GM13977 (cell line): ENCODE results near the gene AGBL4.

Experiments used
- DNase-seq: peaks from one replicate; pipeline ENCODE4 v3.0.0; 2012; ENCODE audit warnings: low spot score
- in situ Hi-C: fragments of 300-500 bp; cut with MboI; formaldehyde crosslinking; loops from one replicate; pipeline ENCODE4 v1.12.0; 2022; ENCODE audit warnings: low sequenced_read_pairs, low pct_unique_long_range_greater_than_20kb, mixed read lengths, inconsistent platforms; ENCODE audit not compliant: unreplicated experiment
- TF ChIP-seq, protein P1 (sequence below): IDR thresholded peaks from 2 replicates; pipeline ENCODE4 v1.5.1; 2012; ENCODE audit warnings: mild to moderate bottlenecking, control low read depth; ENCODE audit not compliant: insufficient read depth; ENCODE audit errors: extremely low read depth, missing control alignments

AGBL4 gene

DNA sequence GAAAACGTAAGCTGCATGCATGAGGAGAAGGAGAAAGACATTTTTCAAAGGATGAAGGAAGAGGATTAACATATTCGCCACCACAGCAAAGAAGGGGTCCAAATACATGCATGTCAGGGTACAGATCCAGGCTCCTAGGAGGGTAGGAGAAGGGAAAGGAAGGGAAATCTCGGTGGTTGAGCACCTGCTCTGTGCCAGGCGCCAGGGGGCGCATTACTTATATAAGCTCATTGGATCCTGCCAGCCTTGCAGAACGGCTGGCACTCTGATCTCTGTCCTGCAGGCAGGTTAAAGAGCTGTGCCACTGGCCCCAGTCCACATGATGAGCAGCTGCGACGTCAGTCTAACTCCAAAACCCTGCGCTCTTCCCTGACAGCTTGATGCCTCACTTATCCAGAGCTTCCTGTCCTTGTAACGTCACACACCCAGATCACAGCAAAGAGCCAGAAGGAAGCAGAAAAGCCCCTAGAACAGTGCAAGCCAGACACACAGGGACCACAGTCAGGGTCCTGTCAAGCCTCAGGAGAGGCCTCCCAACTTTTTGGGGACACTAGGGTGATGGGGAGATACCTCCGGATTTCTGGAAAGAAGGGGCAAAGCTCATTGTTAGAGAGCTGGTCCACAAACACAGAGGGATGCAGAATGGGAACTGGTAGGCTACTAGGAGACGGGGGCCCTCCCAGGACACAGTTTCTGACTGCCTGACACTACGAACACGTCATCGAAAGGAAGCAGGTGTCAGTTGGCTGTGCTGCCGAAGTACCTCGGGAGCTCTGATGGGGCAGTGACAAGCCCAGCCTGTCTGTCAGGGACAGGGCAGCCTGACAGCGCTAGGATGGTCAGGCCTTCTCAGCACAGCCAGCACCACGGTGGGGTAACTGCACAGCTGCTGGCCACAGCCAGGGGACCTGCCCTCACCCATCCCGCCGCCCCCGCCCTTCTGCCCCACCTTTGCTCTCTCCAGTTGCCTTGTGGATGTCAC lies 1346.2 kb downstream of the AGBL4 start:
- peak; percentile 58 for DNase-seq
- TF ChIP-seq, protein P1, sequence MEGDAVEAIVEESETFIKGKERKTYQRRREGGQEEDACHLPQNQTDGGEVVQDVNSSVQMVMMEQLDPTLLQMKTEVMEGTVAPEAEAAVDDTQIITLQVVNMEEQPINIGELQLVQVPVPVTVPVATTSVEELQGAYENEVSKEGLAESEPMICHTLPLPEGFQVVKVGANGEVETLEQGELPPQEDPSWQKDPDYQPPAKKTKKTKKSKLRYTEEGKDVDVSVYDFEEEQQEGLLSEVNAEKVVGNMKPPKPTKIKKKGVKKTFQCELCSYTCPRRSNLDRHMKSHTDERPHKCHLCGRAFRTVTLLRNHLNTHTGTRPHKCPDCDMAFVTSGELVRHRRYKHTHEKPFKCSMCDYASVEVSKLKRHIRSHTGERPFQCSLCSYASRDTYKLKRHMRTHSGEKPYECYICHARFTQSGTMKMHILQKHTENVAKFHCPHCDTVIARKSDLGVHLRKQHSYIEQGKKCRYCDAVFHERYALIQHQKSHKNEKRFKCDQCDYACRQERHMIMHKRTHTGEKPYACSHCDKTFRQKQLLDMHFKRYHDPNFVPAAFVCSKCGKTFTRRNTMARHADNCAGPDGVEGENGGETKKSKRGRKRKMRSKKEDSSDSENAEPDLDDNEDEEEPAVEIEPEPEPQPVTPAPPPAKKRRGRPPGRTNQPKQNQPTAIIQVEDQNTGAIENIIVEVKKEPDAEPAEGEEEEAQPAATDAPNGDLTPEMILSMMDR, result peak; percentile 78
- in situ Hi-C loops, result no loop called here

DNA sequence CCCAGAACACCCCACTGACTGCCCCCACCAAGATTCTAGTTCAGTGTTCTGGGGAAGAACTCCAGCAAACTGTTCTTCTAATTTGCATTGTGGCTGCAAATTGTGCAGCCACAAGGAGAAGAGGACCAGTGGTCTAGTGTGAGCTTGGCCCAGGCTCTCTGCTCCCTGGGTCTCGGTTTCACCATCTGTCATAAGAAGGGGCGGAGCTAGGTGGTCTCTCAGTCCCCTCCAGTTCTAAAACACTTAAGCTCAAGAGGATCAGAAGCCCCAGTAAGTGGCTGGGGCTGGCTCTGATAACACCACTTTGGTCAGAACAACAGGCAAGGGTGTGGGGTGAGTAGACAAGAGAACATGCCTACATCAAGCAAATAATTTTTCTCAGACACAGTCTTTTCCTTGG lies 1346.9 kb downstream of the AGBL4 start:
- TF ChIP-seq, protein P1, result no peak
- in situ Hi-C loops, result no loop called here
- no peak for DNase-seq

DNA sequence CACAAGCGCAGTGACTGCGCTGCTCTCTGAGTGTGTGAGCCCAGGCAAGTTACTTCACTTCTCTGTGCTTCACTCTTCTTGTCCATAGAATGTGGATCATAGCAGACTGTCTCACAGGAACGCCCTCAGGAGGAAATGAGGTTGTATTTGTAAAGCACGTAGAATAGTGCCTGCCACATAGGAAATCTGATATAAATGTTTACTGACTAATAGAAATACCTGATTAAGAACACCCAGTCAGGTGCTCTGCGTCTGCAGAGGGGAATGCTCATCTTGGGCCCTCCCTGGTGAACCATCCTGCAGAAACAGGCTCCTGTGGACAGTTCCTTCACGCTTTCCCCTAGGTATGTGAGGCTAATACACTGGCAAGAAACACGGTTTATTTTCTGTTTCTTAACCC lies 1347.4 kb downstream of the AGBL4 start:
- TF ChIP-seq, protein P1, result no peak
- in situ Hi-C loops, result no loop called here
- no peak for DNase-seq

DNA sequence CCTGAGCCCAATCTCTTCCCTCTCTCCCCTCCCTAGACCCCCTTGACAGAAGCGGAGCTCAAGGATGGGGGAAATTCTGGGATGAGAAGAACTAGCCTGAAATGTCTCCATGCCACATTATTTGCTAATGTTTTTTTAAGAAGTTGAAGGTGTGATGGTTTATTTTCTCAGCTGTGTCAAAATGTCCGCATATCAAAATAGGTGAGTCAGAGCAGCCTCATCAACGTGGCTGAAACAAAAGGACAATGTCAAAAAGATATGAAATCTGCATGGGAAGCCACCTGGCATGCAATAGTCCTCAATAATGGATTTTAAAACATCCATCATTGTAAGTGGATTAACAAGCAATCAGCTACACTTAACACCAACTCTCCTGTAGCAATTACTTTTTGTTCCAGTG lies 1348.5 kb downstream of the AGBL4 start:
- no peak for DNase-seq
- in situ Hi-C loops, result no loop called here

DNA sequence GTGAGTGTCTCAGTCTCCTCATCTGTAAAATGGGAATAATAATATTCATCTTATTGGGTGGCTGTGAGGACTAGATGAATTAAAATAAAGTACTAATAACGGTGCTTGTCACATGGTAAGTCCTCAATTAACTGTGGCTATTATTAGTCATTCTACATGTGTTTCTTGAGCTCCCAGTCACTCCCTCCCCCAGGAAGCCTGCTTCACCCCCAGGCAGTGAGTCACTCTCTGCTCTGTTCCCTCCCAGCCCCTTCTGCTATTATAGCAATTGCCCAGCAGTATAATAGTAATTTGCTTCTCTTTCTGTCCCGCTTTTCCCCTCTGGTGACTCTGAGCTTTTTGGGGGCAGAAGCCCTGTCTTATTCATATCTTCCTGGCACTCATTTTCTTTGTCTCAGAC lies 1349.1 kb downstream of the AGBL4 start:
- DNase-seq, result no peak
- in situ Hi-C loops, result no loop called here
- TF ChIP-seq, protein P1, result no peak

More for the DNA sequence above, 1348.5 kb downstream of the AGBL4 start:
- TF ChIP-seq, protein P1, result no peak

DNA sequence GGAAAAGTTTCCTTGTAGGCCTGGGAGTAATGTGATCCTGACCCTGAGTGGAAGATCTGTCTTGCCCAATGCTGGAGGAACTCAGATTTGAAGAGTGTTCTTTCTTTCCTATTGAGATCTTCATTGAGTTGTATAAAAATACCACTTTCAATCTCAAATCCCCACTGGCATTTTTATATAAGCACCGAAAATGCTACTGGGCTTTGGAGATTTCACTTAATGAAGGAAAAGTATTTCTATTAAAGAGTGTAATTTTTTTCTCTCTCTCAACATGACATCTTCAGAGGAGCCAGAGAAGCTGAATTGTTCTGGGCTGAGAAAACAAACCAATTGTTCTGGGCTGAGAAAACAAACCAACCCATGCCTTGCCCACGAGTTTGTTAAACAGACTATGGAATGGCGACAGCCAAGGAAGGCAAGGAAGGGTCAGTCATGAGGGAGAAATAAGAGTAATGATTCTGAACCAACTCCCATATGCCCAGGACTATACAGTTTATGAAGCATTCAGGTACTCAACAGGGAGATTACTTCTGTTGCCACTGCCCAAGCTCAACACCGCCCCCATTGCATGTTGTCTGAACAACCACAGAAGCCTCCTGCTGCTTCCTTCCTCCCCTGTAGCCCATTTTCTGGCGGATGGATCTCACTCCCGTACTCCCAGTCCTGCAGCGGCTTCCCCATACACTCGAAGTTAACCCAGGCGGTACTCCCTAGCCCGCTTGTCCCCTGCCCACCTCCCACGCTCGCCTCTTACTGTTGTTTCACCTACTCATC lies 1350.2 kb downstream of the AGBL4 start:
- in situ Hi-C loops, result no loop called here
- no peak for DNase-seq
- TF ChIP-seq, protein P1, result no peak
